NCI-H1092 treated with DMSO at 0.1 percent for 48 hours (cell line): ENCODE measurements around the gene OR52B6.
A peak's percentile ranks its signal among the peaks of the same experiment; 100 is the strongest.
"Not testable (repeated sequence)": the region's sequence is repeated elsewhere in the genome, so short reads cannot be mapped to it uniquely, and the experiment has no call there.

Experiments
- DNase-seq: peaks from one replicate; lab custom pipeline; 2025; lab: John Stamatoyannopoulos, UW

OR52B6 gene

GRCh38 chr11:5596607-5597201, 16.0 kb downstream of the OR52B6 start, which contains the start of gene TRIM6:
TRIM6 (plus strand) TSS chr11:5596637; CDS start chr11:5596898, 261 bp downstream.
- no peak for DNase-seq

GRCh38 chr11:5597953-5598352, 17.3 kb downstream of the OR52B6 start:
- no peak for DNase-seq

GRCh38 chr11:5600374-5600851, 19.7 kb downstream of the OR52B6 start:
- DNase-seq: peak; percentile 11

- DNase-seq: not testable (repeated sequence)
Observed at GRCh38 chr11:5602791-5603190, 22.1 kb downstream of the OR52B6 start.

GRCh38 chr11:5603326-5603725, 22.6 kb downstream of the OR52B6 start:
- DNase-seq: no peak

- DNase-seq: no peak
Observed at GRCh38 chr11:5604896-5605295, 24.2 kb downstream of the OR52B6 start.

GRCh38 chr11:5605849-5606248, 25.2 kb downstream of the OR52B6 start:
- no peak for DNase-seq

GRCh38 chr11:5608808-5609207, 28.1 kb downstream of the OR52B6 start:
- no peak for DNase-seq

GRCh38 chr11:5610446-5610845, 29.8 kb downstream of the OR52B6 start:
- no peak for DNase-seq

GRCh38 chr11:5611627-5612026, 30.9 kb downstream of the OR52B6 start:
- no peak for DNase-seq

GRCh38 chr11:5618807-5619206, 38.1 kb downstream of the OR52B6 start:
- no peak for DNase-seq

GRCh38 chr11:5620651-5621521, 40.2 kb downstream of the OR52B6 start:
- DNase-seq: no peak

GRCh38 chr11:5621580-5621979, 40.9 kb downstream of the OR52B6 start:
- DNase-seq: no peak

- DNase-seq: no peak
Observed at GRCh38 chr11:5622802-5623201, 42.1 kb downstream of the OR52B6 start.

- no peak for DNase-seq
Observed at GRCh38 chr11:5624489-5625279, 44.0 kb downstream of the OR52B6 start, which contains the start of gene TRIM34. TRIM34 (plus strand) TSS chr11:5625001; CDS start chr11:5632332, 7,331 bp downstream.

GRCh38 chr11:5625281-5625680, 44.6 kb downstream of the OR52B6 start:
- DNase-seq: no peak

- DNase-seq: no peak
Observed at GRCh38 chr11:5626196-5626595, 45.5 kb downstream of the OR52B6 start.

GRCh38 chr11:5631417-5631816, 50.7 kb downstream of the OR52B6 start:
- no peak for DNase-seq
